Psoas muscle (tissue), 8 donors: ENCODE data around the gene SBF2. TPM values are rescaled to one million over a fixed set of nuclear protein-coding genes. Genes with fewer than 3 reads are reported as not detected.
"Not testable (repeated sequence)": the region's sequence is repeated elsewhere in the genome, so short reads cannot be mapped to it uniquely, and the experiment has no call there.

ENCODE experiments used
- ATAC-seq, 4 donors: fragments of 200-7000 bp; cut with Tn5 transposase; one replicate each; pipeline ENCODE4 v1.9.1; 2020; ENCODE audit warnings: moderate library complexity in 3 of 4, mild to moderate bottlenecking in 2 of 4
- DNase-seq, 2 donors: peaks; one replicate each; pipeline ENCODE4 v3.0.0-alpha.2; 2020
- H3K27ac ChIP-seq: fragments of 200-600 bp; one replicate; pipeline ENCODE4 v1.8.0; 2022
- H3K27me3 ChIP-seq, 3 donors: fragments of 200-600 bp in 1 of 3; one replicate each; pipeline versions ENCODE4 v1.6.1 to v1.8.0; 2013 to 2022; ENCODE audit warnings: low read length in 2 of 3, mild to moderate bottlenecking in 2 of 3, moderate library complexity in 1 of 3; ENCODE audit not compliant: insufficient read depth in 3 of 3
- H3K36me3 ChIP-seq, 2 donors: fragments of 200-600 bp in 1 of 2; one replicate each; pipeline versions ENCODE4 v1.6.1 to v1.8.0; 2013 to 2022; ENCODE audit warnings: low read depth in 1 of 2, mild to moderate bottlenecking in 1 of 2, moderate library complexity in 1 of 2; ENCODE audit not compliant: insufficient read depth in 1 of 2
- H3K4me1 ChIP-seq: fragments of 200-600 bp; one replicate; pipeline ENCODE4 v1.8.0; 2022
- H3K4me3 ChIP-seq: fragments of 200-600 bp; one replicate; pipeline ENCODE4 v1.8.0; 2022; ENCODE audit warnings: mild to moderate bottlenecking
- H3K9me3 ChIP-seq: fragments of 200-600 bp; one replicate; pipeline ENCODE4 v1.8.0; 2022
- CTCF ChIP-seq: fragments of 200-600 bp; IDR thresholded peaks from one replicate; pipeline ENCODE4 v1.8.0; 2022; ENCODE audit warnings: antibody characterized with exemption
- WGBS, 3 donors: extraction: QIAGEN DNeasy Blood & Tissue Kit; methylation state at CpG; one replicate each; pipeline versions ENCODE4 v1.1.6 to v1.1.7; 2013; 5-methylcytosine and 5-hydroxymethylcytosine counted together
- intact Hi-C, 2 donors: fragments of 100-400 bp; cut with DNase I; formaldehyde crosslinking; loops; one replicate each; pipeline versions ENCODE4 v1.11.0 to v1.14.2; 2022
- polyA plus RNA-seq, 3 donors: library from polyadenylated mRNA; stranded (reverse); fragments of 200-250 nt; gene quantifications; one replicate each; pipeline ENCODE4 v1.2.3, GENCODE V29; 2013
- total RNA-seq, 4 donors: library from RNA; stranded (reverse); fragmentation: NEBNext Ultra II Directional in 2 of 4; extraction: Animal tissue kit (Norgen Biotek cat#: 25700) in 2 of 4; gene quantifications; one replicate each; pipeline versions ENCODE4 v1.2.1 to v1.2.4, GENCODE V29; 2021 to 2023
- donor health status: healthy with polysubstance abuse.
- donor health status: DM: no; HTN: no; CAD: no; lungs with moderate emphysema.
- donor health status: Bipolar disorder and iron deficiency.
- donor health status: healthy.
- donor health status: DM: yes; HTN: yes; CAD: no.
- donor health status: DM: no; HTN: no; CAD: no.
- donor health status: DM: no; HTN: no; CAD: no.
- donor health status: DM: yes; HTN: yes; CAD: no.

SBF2 gene
- total and polyA plus RNA-seq, 7 donors: 3.3 to 12.6 (median 10.6) TPM

DNA sequence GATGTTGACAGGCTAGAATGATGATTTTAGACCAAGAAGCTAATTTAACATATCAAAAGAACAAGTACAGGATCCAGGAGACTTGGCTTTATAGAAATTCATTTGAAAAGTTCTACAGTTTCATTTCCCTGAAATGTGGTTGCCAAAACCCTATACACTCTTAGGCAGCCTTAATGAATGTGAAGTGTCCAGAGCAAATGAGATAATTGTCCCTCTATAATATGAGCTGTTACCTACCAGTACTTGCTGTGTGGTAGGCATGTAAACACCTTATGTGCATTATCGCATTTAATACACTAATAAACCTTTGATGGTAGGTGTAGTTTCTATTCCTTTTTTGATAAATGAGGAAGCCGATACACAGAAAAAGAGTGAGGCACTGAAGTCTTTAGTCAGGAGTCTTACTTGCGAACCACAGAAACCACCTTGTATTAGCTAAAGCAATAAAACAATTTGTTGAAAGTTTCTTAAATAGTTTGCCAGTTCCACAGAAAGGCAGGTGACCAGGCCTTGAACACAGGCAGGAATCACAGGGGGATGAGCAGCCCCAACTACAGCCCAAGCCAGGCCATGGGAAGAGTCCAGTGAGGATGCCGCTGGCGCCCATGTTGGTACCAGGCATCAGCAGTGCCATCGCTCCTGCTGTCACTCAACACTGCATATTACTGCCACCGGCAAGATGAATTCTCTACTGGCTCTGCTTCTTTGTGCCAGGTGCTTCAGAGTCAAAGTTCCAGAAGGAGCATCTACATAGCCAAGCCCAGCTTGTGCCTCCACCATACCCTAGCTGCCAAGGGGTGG is 548.4 kb downstream of the SBF2 start:
- intact Hi-C loops: loop anchor here in 1 of 2 donors (10.0 kb wide), 1 partner anchor 211 kb away; no protein-coding TSS in a partner anchor
- peaks cover 2 to 35% of the 10 kb centered on the region in 2 donors for H3K36me3 ChIP-seq

GRCh38 chr11:9743512-9743911 is 550.5 kb downstream of the SBF2 start:
- H3K36me3 ChIP-seq: peaks cover 5 to 25% of the 10 kb centered on the region in 2 donors
- ATAC-seq, DNase-seq, H3K27ac ChIP-seq, H3K4me1 ChIP-seq, H3K9me3 ChIP-seq, H3K27me3 ChIP-seq, H3K4me3 ChIP-seq: not testable (repeated sequence)
- intact Hi-C loops: loop anchor here in 1 of 2 donors (10.0 kb wide), 1 partner anchor 209 kb away; no protein-coding TSS in a partner anchor
- WGBS, 3 donors: 84 to 89% (median 88%) methylated on average over 3 of the region's 3 CpGs

More for the DNA sequence above, 548.4 kb downstream of the SBF2 start:
- 74 to 82% (median 78%) methylated on average over 7 of the region's 7 CpGs for WGBS, 3 donors
- ATAC-seq (no peak), DNase-seq (no peak)
- Histone ChIP-seq H3K4me1 (no peaks in the 10 kb centered on the region), H3K27ac (no peak overlapping the region), H3K9me3 (no peaks in the 10 kb centered on the region), H3K4me3 (no peak overlapping the region), H3K27me3 (no peaks in the 10 kb centered on the region)
- TF ChIP-seq CTCF: no peak

DNA sequence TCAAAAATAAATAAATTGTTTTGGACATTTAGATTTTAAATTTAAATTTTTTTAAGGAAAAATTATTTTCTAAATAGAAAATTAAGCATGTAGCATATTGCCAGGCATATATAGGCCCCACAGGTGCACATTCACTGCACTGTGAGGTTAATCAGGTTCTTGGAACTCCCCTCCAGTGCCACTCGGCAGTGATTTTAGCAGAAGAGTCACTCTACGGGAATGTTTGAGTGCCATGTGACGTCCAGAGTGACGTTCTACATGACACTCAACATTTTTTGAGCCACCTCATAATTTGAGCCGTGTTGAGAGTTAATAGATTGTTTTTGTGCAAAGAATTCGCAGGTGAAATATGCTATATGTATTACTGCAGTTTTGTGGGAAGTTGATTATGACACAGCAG is 552.8 kb downstream of the SBF2 start:
- Histone ChIP-seq H3K4me3 (no peak overlapping the region), H3K27ac (no peak overlapping the region), H3K27me3 (no peaks in the 10 kb centered on the region), H3K4me1 (no peaks in the 10 kb centered on the region), H3K36me3 (peaks cover 5 to 25% of the 10 kb centered on the region in 2 donors), H3K9me3 (peaks cover 3% of the 10 kb centered on the region)
- no peak for ATAC-seq
- 74 to 88% (median 83%) methylated on average over 6 of the region's 6 CpGs for WGBS, 3 donors
- DNase-seq: no peak
- intact Hi-C loops: loop anchor here in 1 of 2 donors (10.0 kb wide), 1 partner anchor 206 kb away; no protein-coding TSS in a partner anchor
- TF ChIP-seq CTCF: no peak

DNA sequence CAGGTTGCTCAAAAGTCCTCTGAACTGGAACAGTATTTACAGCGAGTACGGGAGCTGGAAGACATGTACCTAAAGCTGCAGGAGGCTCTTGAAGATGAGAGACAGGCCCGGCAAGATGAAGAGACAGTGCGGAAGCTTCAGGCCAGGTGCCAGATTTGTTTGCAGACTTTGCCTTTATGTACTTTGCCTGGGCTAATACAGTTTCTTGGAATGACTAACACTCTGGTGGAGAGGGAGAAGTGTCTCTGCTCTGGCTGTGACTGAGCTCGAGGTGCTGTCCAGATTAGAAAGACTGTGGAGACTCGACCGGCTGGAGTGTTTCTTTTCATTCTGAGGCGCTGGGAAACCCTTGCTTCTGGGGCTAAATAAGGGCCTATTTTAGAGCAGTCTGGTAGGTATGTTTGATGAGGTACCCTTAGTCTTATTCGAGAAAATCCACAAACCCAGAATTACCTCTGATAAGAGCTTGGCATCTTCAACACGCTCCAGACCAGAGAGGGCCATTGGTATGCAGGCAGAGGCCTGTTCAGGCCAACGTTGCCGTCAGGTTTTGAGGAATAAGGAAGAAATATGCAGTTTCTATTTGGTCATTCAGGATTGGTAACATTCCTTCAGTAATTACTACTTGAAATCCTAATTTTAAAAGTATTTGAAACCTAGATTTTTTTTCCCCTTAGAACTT is 553.7 kb downstream of the SBF2 start:
- Histone ChIP-seq H3K27me3 (no peaks in the 10 kb centered on the region), H3K4me1 (no peaks in the 10 kb centered on the region), H3K9me3 (peaks cover 11% of the 10 kb centered on the region), H3K4me3 (no peak overlapping the region), H3K27ac (no peak overlapping the region), H3K36me3 (peaks cover 5 to 23% of the 10 kb centered on the region in 2 donors)
- ATAC-seq: no peak
- intact Hi-C loops: loop anchor here in 1 of 2 donors (10.0 kb wide), 1 partner anchor 206 kb away; no protein-coding TSS in a partner anchor
- no peak for DNase-seq
- WGBS, 3 donors: 91 to 92% (median 92%) methylated on average over 12 of the region's 12 CpGs
- no peak for TF ChIP-seq CTCF
